Panc1 (cell line): ENCODE measurements around the gene TET3.

ENCODE experiments used
- CTCF ChIP-seq: fragments of 450-650 bp; IDR thresholded peaks from 2 replicates; pipeline ENCODE4 v1.5.1; 2017; ENCODE audit warnings: mild to moderate bottlenecking
- POLR2AphosphoS5 ChIP-seq: IDR thresholded peaks from 2 replicates; pipeline ENCODE4 v1.6.1; 2012; ENCODE audit warnings: mild to moderate bottlenecking, low read depth, low read length, moderate library complexity
- REST ChIP-seq, 2 experiments: IDR thresholded peaks; 2 replicates each; pipeline ENCODE4 v1.6.1; 2011 to 2012; ENCODE audit warnings: low read depth in 2 of 2, control low read depth in 1 of 2, low read length in 1 of 2, mild to moderate bottlenecking in 1 of 2, moderate library complexity in 1 of 2; ENCODE audit not compliant: insufficient read depth in 1 of 2

- TF ChIP-seq CTCF (no peak), POLR2AphosphoS5 (no peak), REST (IDR thresholded peaks at IDR 0.05; ENCODE audit: insufficient read depth in 1 of 2, low read depth in 2 of 2, low read length in 1 of 2) (no peak)
Observed at GRCh38 chr2:74029714-74030397, 45.1 kb downstream of the TET3 start.
